Fibroblast of lung (primary cell): ENCODE results near the gene PTPRH.

ENCODE experiments used
- EZH2 ChIP-seq: IDR thresholded peaks from 2 replicates; pipeline ENCODE4 v1.5.1; 2012; ENCODE audit warnings: low read length, control low read depth, mild to moderate bottlenecking; ENCODE audit errors: missing control alignments
- TF ChIP-seq, protein P1 (sequence below), 2 donors: IDR thresholded peaks in 1 of 2; conservative IDR thresholded peaks in 1 of 2; 1 replicate in 1 of 2; 2 replicates in 1 of 2; pipeline ENCODE4 v1.5.1; 2011 to 2012; ENCODE audit warnings: low read length in 2 of 2, control low read depth in 1 of 2, inconsistent platforms in 1 of 2, low read depth in 1 of 2, mild to moderate bottlenecking in 1 of 2

DNA sequence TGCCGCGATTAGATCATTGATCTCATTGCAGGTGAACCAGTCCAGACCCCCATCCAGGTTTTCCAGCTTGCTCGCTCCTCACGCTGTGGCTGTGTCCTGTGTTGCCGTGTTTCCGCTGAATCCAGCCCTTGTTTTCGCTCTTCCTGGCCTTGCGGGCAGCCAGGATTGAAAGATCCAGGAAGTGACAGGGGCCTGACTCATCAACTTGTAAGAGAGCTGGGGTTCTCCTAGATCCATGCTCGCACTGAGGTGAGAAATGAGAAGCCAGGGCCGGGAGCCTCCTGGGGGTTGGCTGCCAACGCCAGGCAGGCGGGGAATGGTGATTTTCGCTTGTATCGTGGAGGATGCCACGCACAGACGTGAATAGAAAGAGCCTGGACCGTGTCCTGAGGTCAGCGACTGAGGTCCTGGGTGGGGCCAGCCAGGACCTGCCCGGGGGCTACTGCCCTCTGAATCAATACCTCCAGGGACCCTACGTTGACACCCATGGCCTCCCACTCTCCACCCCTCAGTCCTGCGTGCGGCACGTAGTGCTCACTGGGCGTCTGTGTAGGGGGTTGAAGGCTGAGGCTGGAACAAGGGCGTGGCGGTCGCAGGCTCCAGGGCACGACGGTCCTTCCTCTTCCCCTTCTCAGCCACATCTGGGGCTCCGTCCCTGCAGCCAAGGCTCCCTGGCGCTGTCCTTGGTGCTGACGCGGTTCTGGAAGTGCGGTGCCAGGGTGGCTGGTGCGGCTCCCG, 7.3 kb upstream of the PTPRH start:
- TF ChIP-seq, protein P1, sequence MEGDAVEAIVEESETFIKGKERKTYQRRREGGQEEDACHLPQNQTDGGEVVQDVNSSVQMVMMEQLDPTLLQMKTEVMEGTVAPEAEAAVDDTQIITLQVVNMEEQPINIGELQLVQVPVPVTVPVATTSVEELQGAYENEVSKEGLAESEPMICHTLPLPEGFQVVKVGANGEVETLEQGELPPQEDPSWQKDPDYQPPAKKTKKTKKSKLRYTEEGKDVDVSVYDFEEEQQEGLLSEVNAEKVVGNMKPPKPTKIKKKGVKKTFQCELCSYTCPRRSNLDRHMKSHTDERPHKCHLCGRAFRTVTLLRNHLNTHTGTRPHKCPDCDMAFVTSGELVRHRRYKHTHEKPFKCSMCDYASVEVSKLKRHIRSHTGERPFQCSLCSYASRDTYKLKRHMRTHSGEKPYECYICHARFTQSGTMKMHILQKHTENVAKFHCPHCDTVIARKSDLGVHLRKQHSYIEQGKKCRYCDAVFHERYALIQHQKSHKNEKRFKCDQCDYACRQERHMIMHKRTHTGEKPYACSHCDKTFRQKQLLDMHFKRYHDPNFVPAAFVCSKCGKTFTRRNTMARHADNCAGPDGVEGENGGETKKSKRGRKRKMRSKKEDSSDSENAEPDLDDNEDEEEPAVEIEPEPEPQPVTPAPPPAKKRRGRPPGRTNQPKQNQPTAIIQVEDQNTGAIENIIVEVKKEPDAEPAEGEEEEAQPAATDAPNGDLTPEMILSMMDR (conservative IDR thresholded peaks at IDR 0.05 in 1 of 2, IDR thresholded peaks at IDR 0.05 in 1 of 2; ENCODE audit: low read depth in 1 of 2, low read length in 2 of 2): peak in 1 of 2 donors; percentile 5
- no peak for TF ChIP-seq EZH2
